ENCODE data around the gene FGF21.

GRCh38 chr19:48722196-48722708, 33.1 kb upstream of the FGF21 start:
- TF ChIP-seq, protein P1, sequence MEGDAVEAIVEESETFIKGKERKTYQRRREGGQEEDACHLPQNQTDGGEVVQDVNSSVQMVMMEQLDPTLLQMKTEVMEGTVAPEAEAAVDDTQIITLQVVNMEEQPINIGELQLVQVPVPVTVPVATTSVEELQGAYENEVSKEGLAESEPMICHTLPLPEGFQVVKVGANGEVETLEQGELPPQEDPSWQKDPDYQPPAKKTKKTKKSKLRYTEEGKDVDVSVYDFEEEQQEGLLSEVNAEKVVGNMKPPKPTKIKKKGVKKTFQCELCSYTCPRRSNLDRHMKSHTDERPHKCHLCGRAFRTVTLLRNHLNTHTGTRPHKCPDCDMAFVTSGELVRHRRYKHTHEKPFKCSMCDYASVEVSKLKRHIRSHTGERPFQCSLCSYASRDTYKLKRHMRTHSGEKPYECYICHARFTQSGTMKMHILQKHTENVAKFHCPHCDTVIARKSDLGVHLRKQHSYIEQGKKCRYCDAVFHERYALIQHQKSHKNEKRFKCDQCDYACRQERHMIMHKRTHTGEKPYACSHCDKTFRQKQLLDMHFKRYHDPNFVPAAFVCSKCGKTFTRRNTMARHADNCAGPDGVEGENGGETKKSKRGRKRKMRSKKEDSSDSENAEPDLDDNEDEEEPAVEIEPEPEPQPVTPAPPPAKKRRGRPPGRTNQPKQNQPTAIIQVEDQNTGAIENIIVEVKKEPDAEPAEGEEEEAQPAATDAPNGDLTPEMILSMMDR (IDR thresholded peaks at IDR 0.05) = no peak
- TF ChIP-seq YY1 (IDR thresholded peaks at IDR 0.05; ENCODE audit: low read depth) (no peak), SMC3 (IDR thresholded peaks at IDR 0.05; ENCODE audit: low read depth, low read length) (no peak), USF2 (IDR thresholded peaks at IDR 0.05; ENCODE audit: borderline replicate concordance, low read depth, low read length) (no peak), MAX (IDR thresholded peaks at IDR 0.05; ENCODE audit: low read depth) (no peak), EZH2phosphoT487 (IDR thresholded peaks at IDR 0.05; ENCODE audit: borderline replicate concordance, low read depth) (no peak), PBX3 (IDR thresholded peaks at IDR 0.05) (no peak), GABPA (IDR thresholded peaks at IDR 0.05; ENCODE audit: low read depth) (no peak), RAD21 (IDR thresholded peaks at IDR 0.05; ENCODE audit: low read length) (no peak)

Data from SK-N-SH (cell line).